Activated T-helper 9 cell treated with anti-CD3 and anti-CD28 coated beads, Interleukin-2, amount 50 U/mL, for 16 hours (primary cell): Measurements from ENCODE around the gene AHI1.

ENCODE experiments used
- DNase-seq: peaks from one replicate; pipeline ENCODE4 v3.0.0-alpha.2; 2020; ENCODE audit warnings: low read depth

The AHI1 gene

DNA sequence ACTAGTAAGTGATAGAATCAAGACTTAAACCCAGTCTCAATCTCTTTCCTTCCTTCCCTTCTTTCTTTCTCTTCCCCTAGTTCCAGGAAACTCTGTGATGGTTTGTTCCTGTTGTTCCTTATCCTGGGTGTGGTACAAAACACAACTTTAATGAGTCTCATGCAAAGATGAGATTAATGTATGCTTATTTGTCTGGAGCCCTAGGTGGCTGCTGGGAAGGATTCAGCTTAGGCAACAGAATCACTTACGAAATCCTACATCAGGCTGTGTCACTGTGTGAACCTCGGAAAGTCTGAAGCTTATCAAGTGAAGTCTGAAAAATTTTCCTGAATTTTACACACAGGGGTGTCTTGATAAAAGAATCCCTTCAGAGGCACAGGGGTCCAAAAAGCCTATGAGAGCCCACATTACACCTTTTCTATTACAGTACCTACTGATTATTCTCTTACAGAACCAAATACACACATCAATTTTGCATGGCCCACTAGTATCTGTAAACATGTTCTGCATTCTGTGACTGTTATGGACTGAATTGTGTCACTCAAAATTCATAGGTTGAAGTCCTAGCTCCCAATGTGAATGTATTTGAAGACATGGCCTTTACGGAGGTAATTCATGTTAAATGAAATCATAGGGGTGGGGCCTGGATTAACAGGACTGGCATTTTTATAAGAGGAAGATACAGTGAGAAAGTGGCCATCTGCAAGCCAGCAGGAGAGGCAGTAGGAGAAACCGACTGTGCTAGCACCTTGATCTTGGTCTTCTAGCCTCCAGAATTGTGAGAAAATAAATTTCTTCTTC lies 171.7 kb downstream of the AHI1 start:
- DNase-seq = no peak

DNA sequence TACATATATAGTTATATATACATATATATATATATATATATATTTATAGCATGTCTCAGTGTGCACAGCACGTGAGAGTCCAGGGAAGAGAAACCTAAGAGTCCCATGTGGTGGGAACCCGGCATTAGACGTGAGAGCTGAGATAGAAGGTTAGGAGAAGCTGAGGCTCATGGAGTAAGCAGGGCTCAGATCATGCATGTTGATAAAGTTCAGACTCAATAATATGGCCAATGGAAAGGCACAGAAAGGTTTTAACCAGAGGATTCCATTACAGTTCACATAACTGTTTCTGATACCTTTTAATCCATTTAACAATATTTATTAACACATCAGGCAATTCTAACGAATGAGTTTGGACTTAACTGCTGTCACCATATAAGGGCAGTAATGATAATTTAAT lies 173.0 kb downstream of the AHI1 start:
- DNase-seq = no peak

DNA sequence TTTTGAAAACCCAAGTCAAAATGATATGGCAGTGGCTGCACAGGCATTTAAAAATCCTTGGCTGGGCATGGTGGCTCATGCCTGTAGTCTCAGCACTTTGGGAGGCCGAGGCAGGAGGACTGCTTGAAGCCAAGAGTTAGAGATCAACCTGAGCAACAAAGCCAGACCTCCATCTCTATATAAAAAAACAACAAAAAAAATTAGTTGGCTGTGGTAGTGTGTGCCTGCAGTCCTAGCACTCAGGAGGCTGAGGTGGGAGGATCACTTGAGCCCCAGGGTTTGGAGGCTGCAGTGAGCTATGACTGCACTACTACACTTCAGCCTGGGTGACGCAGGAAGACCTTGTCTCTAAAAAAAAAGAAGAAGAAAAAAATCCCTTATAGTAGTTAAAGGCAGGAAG lies 173.6 kb downstream of the AHI1 start:
- no peak for DNase-seq

DNA sequence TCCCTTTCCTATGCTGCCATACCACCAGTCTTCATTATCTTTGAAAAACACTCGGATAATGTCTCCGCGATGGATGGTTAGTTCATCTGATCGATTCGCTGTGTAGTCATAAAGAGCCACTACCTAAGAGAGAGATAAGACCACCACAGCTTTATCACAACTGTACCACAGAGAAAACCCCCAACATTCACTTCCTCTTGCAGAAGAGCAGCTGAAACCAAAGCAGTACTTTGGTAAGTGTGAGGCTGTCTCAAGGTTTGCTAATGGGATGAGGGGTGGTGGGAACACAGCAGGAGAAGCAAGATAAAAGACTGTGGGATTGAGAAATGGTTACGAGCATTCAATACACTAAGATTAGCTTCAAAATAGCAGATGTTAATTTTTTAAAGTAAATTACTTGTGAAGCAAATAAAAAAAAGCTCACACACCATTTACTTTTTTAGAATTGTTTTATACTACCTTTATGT lies 174.3 kb downstream of the AHI1 start:
- no peak for DNase-seq

DNA sequence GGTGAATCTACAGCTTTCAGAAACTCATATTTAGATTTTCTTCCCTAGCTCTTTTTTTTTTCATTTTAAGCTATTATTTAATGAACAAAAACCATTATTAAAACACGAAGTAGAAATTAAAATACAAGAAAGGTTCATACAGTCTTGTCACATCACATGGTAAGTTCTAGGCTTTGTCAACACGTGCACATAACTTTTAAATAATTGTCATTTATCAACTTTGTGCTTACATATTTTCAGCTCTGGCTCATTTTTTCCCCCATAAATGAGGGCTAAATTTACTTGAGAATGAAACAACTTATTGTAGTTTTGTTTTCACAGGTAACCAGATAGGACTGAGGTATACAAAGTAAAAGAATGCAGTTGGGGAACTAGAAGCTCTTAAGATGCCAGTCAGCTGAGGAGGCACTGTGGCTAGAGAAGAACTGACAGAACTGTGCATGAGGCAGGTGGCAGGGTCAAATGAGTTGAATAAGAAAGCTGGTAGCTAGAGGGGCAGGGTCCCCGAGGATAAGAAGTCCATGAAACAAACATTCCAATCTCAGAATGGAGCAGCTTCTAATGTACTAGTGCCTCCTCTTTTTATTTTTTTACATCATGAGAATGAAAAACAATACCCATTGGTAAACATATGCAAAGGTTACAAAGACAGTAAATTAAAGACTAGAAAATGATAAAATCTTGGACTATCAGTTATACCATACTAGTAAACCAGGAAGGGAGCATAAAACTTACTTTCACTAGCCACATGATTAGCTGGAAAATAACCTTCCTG lies 174.9 kb downstream of the AHI1 start:
- DNase-seq = no peak

DNA sequence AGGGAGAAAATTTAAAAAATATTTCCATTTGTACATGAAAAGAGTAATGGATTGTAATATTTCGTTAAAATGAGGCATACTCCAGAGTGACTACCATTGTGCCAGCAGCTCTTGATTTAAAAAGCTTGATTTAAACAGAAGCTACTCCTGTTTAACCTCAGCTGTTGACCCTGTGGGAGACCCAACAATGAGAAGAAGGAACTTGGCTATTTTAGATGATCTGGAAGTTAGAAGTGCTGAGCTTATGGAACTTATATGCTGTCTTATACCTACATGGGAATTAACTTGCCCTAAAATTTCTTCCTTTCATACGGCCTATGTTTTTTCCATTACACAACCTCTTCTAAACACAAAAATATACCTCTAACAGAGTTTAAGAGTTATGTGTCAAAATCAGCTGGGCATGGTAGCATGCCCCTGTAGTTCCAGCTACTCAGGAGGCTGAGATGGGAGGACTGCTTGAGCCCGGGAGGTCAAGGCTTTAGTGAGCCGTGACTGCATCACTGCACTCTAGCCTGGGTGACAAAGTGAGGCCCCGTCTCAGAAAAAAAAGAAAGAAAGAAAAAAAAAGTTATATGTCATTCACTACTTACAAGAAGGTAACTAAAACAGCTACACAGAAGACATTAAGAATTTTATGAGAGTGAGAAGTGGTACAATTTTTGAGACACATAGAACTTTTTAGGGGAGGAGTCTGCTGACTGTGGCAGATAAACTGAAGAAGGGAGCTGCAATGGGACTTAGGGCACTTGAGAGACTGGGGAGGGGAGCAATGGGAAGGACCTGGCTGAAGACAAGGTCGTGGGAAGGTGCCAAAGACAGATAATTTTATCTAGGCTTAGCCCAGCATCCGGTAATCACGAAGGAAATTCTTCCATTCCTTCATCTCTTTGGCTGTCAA lies 176.6 kb downstream of the AHI1 start:
- DNase-seq = no peak

DNA sequence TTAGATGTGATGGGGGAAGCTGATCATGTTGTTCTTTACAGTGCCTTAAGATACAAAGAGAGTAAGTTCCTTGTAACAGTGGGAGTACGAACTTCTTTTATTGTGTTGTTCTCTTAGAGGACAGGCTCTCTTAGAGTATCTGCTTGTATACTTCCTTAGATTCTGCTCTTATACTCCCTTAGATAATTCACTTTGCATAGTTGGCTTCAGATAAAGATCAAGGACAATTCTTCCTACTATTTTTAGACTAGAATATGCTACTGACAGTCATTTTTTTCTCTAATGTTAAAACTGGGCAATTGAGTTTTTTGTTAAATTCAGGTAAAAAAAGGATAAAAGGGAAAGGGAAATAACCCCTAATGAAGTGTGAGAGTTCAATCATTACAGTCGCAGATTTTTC lies 177.7 kb downstream of the AHI1 start:
- no peak for DNase-seq

DNA sequence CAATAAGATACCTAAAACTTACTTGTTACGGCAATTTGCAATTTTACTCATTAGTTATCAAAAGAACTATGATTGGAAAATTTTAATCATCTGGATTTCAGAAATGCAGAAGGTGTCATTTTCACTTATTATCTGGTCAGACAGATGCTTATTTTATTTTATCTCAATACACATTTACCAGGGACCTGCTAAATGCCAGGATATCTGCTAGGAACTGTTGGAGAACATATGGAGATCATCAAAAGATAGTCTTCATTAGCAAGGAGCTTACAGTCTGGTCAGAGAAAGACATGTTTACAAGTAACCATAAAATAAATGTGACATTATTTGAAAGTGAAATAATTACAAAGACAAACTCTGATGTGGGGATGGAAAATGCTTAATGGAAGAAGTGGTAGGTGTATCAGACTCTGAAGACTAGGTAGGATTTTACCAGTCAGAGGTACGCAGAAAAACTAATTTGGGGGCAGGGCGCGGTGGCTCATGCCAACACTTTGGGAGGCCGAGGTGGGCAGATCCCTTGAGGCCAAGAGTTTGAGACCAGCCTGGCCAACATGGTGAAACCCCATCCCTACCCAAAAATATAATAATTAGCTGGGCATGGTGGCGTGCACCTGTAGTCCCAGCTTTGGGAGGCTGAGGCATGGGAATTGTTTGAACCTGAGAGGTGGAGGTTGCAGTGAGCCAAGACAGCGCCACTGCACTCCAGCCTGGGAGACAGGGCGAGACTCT lies 178.6 kb downstream of the AHI1 start:
- DNase-seq = no peak

DNA sequence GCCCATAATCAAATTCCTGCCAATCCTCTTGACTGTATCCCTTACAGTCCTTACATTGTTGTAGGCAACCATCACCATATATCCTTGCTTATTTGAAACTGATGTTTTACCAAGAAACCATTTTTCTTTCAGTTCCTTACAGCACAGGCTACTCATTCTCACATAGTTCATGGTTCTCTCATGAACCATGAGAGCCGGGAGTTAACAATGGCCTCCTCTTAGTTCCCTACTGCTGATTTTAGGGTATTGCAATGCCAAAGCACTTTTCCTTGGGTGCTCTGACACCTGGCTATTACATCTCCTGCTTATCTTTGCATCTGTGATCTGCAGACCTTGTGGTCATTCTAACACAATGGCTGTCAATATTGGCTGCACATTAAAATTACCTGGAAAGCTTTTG lies 183.0 kb downstream of the AHI1 start:
- no peak for DNase-seq

DNA sequence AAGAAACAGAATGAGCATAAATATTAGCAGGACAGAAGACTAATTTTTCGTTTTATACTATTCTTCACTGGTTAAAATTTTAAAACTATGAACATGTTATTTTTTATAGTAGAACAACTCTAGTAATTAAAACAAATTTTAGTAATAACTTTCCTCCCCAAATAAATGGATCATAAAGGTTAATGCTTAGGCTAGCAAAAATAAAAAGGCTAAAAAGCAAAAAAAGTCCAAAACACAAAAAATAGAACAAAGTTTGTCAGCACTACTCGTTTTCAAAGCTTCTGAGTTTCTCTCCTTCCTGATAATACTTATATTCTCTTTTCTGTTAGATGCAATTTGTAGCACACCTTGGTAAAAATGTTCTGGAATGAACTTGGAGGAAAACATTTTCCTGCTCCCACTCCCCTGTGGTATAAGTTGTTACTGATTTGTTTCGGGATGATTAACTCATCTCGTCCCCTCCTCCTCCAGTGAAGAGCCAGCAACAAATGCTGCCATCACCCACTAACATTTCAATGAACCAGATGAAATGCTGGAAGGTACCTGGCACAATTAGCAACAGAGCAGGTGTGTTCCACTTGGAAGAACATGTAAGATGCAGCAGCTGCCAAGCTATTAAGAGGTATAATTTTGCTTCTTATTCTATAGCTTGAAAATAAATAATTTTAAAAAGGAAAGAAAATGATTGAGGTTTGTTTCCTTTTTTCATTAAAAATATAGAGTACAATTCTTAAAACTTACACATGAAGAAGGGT lies 185.9 kb downstream of the AHI1 start:
- no peak for DNase-seq

DNA sequence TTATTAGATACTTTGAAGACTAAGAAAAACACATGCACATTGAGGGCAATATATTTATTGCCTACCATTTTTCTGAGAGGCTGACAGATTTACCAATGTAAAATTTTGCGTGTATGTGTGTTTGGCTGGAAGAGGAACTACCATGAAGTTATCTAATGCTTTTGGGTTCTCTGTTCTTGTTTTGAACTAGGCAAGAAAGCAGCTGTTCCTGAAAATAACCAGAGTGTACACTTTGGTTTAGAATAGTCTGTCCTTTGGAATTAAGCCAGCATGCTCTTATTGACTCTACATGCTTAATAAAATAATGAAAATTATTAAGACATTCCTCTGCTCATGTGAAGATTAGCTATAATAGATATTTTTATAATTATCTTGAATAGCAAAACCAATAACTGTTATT lies 187.2 kb downstream of the AHI1 start:
- DNase-seq = no peak

DNA sequence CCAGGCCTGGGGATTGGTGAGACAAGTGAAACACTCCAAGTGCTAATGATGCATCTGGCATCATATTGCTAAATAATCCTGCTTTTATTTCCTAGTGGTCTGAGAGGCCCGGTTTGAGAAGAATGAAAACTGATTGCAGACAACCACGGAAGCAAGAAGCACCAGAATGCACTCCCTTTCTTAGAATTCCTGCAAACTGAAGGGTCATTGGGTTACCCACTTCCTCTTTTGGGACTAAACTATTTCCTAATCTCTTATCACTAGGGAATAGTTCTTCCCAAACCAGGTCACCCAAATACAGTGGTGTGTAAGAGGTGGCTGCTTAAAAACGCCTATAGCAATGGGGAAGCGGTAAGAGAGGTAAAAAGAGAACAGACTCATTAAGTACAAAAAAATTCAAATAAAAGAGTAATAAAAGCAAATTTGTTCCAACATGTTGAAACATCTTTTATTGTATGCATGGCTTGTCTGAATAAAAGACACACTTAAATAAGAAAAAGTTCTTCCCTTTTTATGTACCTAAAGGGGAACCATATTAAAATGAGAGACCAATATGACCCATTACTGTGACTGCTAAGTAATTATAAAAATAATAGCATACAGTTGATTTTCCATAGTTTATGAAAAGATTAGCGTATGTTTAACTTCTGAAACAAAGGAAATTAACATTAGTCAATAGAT lies 190.7 kb downstream of the AHI1 start:
- DNase-seq = no peak

DNA sequence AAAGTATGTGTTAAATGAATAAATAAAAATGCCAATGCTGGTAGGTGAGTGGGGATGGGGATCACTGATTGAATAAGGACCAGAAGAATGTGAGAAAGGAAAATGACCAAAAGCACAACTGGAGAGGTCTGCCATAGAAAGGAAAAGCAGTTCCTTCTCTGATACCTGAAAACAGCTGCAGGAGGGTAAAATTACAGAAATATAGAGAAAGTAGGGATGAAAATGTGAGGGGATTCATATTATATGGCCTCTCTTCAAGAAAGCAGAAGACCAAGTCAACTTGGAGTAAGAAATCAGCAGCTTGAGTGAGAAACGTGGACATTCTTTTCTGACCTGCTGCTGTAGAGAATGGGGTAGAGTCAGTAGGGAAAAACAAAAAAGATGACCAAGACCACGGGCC lies 191.4 kb downstream of the AHI1 start:
- no peak for DNase-seq

DNA sequence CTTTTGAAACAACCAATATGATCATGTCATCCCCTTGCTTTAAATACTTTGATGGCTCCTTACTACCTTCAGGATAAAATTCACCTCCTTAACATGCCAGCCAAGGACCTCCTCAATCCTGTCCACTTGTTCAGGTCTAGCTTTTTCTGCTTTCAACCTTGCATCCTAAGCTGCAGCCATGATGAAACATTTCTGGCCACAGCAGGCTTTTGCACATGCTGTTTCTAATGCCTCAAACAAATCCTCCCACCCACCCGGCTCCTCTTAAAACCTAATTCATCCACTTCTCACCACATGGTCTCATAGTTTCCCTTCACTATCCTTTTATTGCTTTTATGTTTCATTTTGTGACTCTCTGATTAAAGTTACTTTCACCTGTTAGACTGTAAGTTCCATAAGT lies 191.9 kb downstream of the AHI1 start:
- DNase-seq = no peak

DNA sequence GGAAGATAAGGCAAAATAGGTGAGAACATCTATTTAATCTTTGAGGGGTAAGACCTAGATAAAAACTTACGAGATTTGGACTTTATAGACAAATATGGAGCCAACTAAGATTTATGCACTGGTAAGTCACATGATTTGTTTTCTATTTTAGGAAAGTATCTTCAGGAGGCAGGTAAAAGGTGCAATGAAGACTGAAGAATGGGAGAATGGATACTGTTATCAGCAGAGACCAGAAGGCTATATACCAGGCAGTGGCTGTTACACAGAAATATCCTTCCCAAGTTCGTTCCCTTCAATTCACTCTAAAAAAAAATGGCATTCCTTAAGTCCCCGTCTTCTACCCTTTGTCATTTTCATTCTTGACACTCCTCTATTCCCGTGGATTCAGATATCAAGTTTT lies 192.7 kb downstream of the AHI1 start:
- DNase-seq = no peak

DNA sequence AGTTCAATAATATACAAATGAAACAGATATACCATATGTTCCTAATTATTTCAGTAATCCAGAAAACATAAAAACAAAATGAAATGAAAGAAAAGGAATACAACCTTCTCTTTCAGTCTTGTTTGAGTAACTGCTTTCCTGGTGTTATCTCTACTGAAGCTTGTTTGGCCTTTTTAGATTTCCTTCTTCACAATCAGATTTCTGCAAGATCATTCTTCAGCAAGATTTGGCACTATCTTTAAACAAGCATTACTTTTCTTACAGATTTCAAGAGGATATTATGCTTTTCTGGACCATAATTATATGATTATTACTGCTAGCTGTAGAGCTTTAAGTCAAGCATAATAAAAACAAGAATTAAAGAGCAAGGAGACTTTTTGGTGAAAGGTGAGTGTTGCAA lies 196.2 kb downstream of the AHI1 start:
- no peak for DNase-seq

DNA sequence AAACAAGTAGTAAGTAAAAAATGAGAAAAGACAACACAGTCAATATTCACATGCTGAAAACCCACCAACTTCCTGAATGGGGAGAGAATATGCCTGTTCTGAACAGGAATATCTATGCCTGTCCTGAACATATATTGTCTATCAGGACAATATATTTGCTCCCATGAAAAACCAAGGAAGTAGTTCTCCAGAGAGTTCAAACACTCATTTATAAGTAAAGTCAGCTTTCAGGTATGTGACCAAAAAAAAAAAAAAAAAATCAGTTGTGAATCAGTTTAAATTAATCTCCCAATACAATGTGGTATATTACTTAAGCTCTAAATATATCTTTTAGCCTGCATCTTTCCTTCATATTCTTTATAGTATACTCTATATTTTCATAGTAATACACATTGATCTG lies 197.0 kb downstream of the AHI1 start:
- DNase-seq = no peak

DNA sequence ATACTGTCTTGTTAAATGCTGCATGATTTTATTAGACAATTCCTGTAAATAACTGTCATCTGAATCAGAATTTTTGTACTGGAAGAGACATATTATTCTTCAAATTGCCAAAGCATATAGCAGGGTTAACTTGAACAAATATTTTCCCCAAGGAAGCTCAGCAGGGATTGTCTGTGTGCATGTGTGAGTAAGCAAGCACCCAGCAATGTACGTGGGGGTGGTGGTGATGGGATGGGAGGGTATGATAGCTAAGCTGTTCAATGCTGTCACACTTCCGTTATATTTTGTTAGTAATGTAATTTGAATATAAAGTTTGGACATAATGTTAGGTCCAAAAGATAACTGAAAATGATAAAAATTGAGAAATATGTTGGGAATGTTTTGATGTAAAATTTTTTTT lies 198.3 kb downstream of the AHI1 start:
- DNase-seq = no peak

DNA sequence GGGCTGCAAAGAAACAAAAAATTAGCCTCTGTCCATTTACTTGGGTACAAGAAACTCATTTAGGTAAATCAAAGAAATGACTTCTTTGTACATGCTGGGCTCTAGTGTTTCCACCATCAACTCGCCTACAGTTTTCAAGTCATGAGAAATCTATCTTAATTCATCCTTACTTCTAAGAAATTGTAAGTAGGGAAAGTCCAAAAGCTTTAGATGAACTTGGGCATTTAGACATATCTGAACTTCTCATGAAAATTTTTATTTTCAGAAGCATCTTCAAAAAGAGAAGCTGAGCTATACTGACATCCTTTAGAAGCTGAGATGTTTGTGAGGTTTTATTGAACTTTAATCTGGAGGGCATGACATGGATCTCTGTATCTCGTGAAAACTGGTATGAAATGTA lies 199.1 kb downstream of the AHI1 start:
- no peak for DNase-seq

DNA sequence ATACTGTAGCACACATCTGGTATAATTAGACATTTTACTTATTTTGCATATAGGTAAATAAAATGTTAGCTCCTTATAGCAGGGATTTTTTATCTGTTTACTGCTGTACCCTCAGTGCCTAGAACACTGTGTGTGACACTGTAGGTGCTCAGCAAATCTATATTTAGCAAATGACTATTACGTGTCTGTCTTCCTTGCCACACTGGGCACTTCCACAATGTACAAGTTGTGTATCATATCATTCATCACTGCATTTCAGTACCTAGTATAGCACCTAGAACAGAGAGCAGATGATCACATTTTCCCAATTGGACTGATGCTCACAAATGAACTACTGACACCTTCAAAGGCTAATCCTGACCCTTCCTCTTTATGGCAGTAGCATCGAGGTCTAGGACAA lies 200.8 kb downstream of the AHI1 start:
- DNase-seq = no peak

DNA sequence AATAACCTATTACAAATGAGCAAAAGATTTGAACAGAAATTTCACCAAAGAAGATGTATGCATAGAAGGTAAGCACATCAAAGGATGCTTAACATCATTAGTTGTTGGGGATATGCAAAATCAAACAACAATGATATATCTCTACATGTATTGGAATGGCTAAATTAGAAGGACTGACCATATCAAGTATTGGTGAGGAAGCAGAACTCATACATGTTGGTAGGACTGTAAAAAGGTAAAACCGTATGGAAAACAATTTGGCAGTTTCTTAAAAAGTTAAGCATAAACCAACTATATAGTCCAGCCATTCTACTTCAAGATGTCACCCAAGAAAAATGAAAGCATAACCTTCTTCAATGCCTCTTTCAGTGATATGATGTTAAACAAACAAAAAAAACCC lies 202.5 kb downstream of the AHI1 start:
- DNase-seq = no peak
